ENCODE results near the gene SOX3. TPM values are rescaled to one million over a fixed set of nuclear protein-coding genes. Genes with fewer than 3 reads are reported as not detected.

The SOX3 gene
- total RNA-seq, 1 experiment from 2014 or later = not detected

GRCh38 chrX:140480765-140481164 lies 24.1 kb downstream of the SOX3 start:
- BruUV-seq (replicated peaks) = no TSS peak
- no peaks in the 10 kb centered on the region for H3K36me3 ChIP-seq (ENCODE audit: insufficient read depth, low read length, poor library complexity, severe bottlenecking)
- DNase-seq (ENCODE audit: low spot score) = no peak
- no peak overlapping the region for H3K4me3 ChIP-seq (ENCODE audit: low read depth, low read length, poor library complexity, severe bottlenecking)
- H3K4me1 ChIP-seq (ENCODE audit: insufficient read depth, low read length, poor library complexity, severe bottlenecking) = no peaks in the 10 kb centered on the region
- no peak overlapping the region for H3K27ac ChIP-seq (ENCODE audit: low read depth, low read length, poor library complexity, severe bottlenecking)
- TF ChIP-seq CTCF (conservative IDR thresholded peaks at IDR 0.05; ENCODE audit: low read depth, low read length) (no peak), EZH2 (IDR thresholded peaks at IDR 0.05; ENCODE audit: borderline replicate concordance, low read depth, low read length, poor library complexity, severe bottlenecking) (no peak)
- ChIA-PET CTCF (no interaction called here), POLR2A (ENCODE audit: low non-redundant PET) (no interaction called here)
- H3K9me3 ChIP-seq (ENCODE audit: low read depth, low read length, poor library complexity, severe bottlenecking) = no peaks in the 10 kb centered on the region
- H3K27me3 ChIP-seq (replicated peaks; ENCODE audit: insufficient read depth, low read depth, low read length, poor library complexity) = peaks cover 28% of the 10 kb centered on the region
- intact Hi-C loops (cut with micrococcal nuclease; ENCODE audit: unreplicated experiment) = no loop called here

- no peaks in the 10 kb centered on the region for H3K36me3 ChIP-seq (ENCODE audit: insufficient read depth, low read length, poor library complexity, severe bottlenecking)
- ChIA-PET CTCF (no interaction called here), POLR2A (ENCODE audit: low non-redundant PET) (no interaction called here)
- H3K27me3 ChIP-seq (replicated peaks; ENCODE audit: insufficient read depth, low read depth, low read length, poor library complexity) = peaks cover 28% of the 10 kb centered on the region
- BruUV-seq (replicated peaks) = no TSS peak
- no peak overlapping the region for H3K4me3 ChIP-seq (ENCODE audit: low read depth, low read length, poor library complexity, severe bottlenecking)
- no peaks in the 10 kb centered on the region for H3K4me1 ChIP-seq (ENCODE audit: insufficient read depth, low read length, poor library complexity, severe bottlenecking)
- no peak overlapping the region for H3K27ac ChIP-seq (ENCODE audit: low read depth, low read length, poor library complexity, severe bottlenecking)
- TF ChIP-seq CTCF (conservative IDR thresholded peaks at IDR 0.05; ENCODE audit: low read depth, low read length) (no peak), EZH2 (IDR thresholded peaks at IDR 0.05; ENCODE audit: borderline replicate concordance, low read depth, low read length, poor library complexity, severe bottlenecking) (no peak)
- DNase-seq (ENCODE audit: low spot score) = no peak
- intact Hi-C loops (cut with micrococcal nuclease; ENCODE audit: unreplicated experiment) = no loop called here
- H3K9me3 ChIP-seq (ENCODE audit: low read depth, low read length, poor library complexity, severe bottlenecking) = peaks cover 4% of the 10 kb centered on the region
These were observed 26.9 kb downstream of the SOX3 start for GRCh38 chrX:140477987-140478386.

- no TSS peak for BruUV-seq (replicated peaks)
- H3K4me1 ChIP-seq (ENCODE audit: insufficient read depth, low read length, poor library complexity, severe bottlenecking) = no peaks in the 10 kb centered on the region
- no peak overlapping the region for H3K4me3 ChIP-seq (ENCODE audit: low read depth, low read length, poor library complexity, severe bottlenecking)
- DNase-seq (ENCODE audit: low spot score) = no peak
- H3K9me3 ChIP-seq (ENCODE audit: low read depth, low read length, poor library complexity, severe bottlenecking) = peaks cover 4% of the 10 kb centered on the region
- intact Hi-C loops (cut with micrococcal nuclease; ENCODE audit: unreplicated experiment) = no loop called here
- H3K36me3 ChIP-seq (ENCODE audit: insufficient read depth, low read length, poor library complexity, severe bottlenecking) = no peaks in the 10 kb centered on the region
- POLR2A ChIA-PET (ENCODE audit: low non-redundant PET) = no interaction called here
- CTCF ChIA-PET = no interaction called here
- H3K27ac ChIP-seq (ENCODE audit: low read depth, low read length, poor library complexity, severe bottlenecking) = no peak overlapping the region
- TF ChIP-seq CTCF (conservative IDR thresholded peaks at IDR 0.05; ENCODE audit: low read depth, low read length) = no peak
- no peak for TF ChIP-seq EZH2 (IDR thresholded peaks at IDR 0.05; ENCODE audit: borderline replicate concordance, low read depth, low read length, poor library complexity, severe bottlenecking)
- peaks cover 16% of the 10 kb centered on the region for H3K27me3 ChIP-seq (replicated peaks; ENCODE audit: insufficient read depth, low read depth, low read length, poor library complexity)
These were observed 29.8 kb downstream of the SOX3 start for GRCh38 chrX:140475025-140475424.
